GM23248 (cell line): Measurements from ENCODE around the gene SLC35G6.

Experiments
- EZH2 ChIP-seq: fragments of 200-600 bp; sonication (generic); IDR thresholded peaks from 2 replicates; pipeline ENCODE4 v1.6.1; 2018; ENCODE audit warnings: antibody characterized with exemption, mild to moderate bottlenecking; ENCODE audit not compliant: insufficient read depth, poor library complexity, severe bottlenecking
- EZH2phosphoT487 ChIP-seq: fragments of 200-600 bp; sonication (generic); IDR thresholded peaks from 2 replicates; pipeline ENCODE4 v1.6.1; 2018; ENCODE audit warnings: antibody characterized with exemption, moderate library complexity, mild to moderate bottlenecking, low read depth; ENCODE audit not compliant: insufficient read depth

GRCh38 chr17:7440834-7441195 is 40.4 kb upstream of the SLC35G6 start:
- TF ChIP-seq EZH2 (peak; percentile 29), EZH2phosphoT487 (no peak)
